ENCODE data around the gene PKNOX2.

The PKNOX2 gene

DNA sequence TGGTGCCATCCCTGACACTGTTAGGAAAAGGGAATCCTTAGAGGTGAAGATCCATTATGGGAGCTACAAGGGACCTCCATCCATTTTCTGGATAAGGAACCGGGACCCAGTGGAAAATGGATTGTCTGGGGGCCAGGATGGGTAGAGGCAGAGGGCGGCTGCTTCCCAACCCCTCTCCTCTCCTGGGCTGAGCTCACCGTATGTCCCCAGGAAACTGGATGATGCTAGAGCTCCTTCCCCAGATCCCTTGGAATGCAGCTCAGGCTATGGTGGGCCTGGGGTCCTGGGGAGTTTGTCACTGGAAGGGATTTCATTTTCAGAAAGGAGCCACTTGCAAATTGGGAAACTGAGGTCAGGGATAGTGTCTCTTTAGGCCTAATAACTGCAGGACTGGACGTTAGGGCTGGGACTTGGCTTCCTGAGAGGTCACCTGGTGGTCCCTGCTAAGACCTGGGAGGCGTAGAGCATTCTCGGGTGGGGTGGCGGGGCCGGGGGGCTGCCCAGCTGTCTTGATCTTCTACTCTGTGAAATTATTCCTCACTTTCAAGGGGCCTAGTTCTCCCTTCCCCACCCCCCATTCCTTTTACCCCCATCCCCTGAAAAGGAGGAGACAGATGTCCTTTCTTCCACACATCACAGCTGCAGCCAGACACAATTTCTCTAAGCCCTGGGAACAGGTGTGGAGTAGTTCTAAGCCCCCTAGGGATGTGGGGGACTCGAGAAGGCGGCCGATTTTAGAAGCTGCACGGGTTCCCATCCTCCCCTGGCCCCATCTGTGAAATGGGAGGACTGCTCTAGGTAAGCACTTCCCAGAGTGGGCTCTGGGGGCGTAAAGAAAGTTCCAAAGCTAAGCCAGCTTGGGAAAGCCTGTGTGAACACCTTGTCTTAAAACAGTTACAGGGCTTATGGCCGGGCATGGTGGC, 99.8 kb downstream of the PKNOX2 start:
- DNase-seq: no peak

DNA sequence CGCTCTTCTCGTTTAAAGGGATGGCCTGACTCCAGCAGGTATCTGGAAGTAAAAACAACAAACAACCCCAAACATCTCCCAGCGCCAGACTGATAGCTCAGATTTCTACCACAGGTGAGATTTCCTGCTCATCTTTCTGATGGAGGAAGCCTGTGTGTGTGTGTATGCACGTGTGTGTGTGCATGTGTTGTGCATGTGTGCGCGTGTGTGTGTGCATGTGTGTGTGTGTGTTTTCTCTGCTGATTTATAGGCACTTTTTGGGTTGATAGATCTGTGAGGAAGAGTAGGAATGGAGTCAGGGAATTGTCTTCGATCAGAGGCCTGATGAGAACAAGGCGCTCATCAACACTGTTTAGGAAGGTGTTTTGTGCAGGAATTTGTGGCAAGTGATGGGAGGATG, 103.0 kb downstream of the PKNOX2 start:
- DNase-seq: no peak

DNA sequence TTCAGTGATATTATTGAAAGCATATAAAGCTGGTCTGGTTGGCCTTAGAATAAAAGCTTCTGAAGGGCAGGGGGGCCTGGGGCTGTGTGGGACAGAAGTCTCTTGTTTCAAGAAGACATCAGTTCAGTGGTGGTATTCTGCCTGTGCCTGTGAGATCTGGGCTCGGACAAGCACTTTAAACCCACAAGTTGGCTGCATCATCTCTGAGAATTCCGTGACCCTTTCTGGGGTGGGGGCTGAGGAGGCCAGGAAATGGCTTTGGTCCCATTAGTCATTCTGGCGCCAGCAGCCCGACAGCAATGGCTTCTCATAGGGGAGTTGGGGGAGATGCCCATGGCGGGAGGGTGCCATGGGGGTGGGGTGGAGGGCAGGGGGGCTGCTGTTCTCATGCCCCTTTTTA, 104.1 kb downstream of the PKNOX2 start:
- no peak for DNase-seq

DNA sequence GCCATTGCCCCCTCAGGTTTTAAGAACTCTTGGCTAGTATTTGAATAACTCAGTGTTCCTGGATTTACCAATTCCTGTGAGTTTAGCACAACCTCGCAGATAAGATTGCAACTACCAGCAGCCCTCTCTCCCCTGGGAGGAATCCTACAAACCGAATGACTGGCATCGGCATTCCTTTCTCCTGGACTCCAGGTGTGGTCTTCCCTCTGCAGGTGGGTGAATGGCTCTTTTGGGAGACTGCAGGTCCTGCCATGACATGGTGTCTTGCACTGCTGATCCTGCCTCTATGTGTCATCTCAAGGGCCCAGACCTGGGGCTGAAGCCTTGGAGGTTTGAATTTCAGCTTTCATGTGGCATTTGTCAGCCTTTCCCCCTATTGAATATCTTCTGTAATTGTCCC, 105.6 kb downstream of the PKNOX2 start:
- no peak for DNase-seq

DNA sequence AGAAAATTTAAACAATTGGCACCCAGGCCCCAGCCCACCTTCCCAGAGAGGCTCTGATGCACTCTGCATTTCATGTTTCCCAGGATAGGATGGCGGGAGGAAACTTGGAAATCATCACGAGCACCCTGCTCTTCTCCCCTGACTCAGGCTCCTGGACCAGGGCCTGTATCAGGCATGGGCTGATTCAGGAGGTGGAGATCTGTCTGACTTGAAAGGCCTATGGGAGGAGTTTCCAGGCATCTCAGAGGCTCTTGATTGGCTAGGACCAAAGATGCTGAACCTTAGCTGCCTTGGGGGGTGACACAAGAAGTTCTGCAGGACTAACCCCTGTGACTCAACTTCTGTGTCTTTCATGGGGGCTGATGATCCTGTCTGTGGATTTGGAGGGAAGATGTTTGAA, 106.2 kb downstream of the PKNOX2 start:
- peak; percentile 55 for DNase-seq

DNA sequence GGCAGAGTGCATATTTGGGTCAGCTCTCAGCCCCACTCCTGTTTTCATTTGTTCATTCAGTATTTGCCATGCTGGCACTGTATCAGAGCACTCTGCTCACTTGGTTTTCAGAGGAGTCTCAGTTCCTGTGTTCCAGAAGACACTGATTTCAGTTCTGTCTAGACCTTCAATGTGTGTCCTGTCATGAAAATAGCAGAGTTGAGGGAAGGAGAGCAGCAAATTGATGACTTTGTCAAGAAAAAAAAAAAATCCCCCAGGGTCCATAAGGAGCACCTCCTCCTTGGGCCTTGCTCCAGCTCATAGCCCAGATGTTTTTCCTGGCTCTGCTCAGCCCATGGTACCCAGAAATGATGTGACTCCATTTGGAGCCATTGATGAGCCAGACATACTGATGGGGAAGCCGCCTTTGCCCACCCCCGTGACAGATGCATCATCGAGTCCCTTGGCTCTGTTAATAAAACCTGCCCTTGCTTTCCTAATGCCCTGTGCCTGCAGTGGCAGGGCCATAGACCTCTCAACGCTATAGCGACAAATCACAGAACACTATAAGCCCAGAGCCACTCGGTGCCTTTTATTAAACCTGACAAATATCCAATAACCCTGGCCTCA, 107.0 kb downstream of the PKNOX2 start:
- DNase-seq: peak; percentile 37

DNA sequence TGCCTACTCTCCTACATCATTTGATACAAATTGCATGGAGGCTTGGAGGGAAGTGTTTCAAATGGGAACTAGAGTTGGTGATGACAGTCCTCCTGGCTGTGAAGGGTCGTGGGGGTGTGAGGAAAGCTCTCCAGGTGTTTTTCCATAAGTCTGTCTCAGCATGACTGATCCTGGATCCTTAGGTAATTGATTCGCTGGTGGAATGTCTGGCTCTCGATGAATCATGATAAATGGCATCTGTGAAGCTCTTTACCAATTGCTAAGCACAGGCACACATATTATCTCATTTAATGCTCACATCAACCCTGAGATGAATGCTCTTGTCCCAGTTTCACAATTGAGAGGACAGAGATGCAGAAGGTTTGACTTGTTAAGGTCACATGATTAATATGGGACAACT, 107.5 kb downstream of the PKNOX2 start:
- DNase-seq: peak; percentile 57

DNA sequence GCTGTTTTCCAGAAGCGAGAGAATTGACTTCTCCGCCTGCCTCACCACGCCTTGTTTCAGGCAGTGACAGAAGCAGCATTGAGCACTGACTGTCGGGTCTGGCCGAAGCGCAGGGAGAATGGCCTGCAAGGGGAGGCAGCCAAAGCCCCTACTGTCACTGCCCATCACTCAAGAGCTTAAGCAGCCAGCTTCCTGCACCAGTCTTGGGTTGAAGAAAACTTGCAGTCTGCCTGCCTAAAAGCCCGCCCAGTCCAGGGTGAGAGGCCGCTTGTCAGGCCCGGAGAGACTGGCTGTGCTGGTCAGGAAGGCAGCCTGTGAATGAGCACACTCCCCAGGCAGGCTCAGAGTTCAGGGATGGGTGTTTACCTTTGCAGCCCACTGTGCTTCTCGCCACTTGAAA, 108.3 kb downstream of the PKNOX2 start:
- no peak for DNase-seq

DNA sequence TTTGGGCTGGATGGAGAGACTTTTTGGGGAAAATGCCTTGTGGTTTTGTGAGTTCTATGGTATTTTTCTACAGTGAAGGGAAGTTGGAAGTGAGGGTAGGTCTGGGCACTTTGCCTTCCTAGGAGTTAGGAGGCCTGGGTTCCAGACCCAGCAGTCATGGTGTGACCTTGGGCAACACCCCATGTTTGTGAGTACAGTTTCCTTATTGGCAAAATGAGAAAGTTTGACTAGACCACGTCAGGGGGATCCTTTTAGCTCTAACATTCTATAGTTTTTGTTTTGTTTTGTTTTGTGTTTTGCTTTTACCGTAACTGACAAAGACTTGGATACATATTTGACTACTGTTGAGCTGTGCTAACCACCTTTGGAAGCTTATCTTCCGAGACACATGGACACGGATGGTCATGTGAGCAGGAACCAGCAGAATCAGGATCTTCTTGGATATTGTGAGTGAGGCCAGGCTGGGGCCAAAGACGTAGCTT, 109.0 kb downstream of the PKNOX2 start:
- no peak for DNase-seq

DNA sequence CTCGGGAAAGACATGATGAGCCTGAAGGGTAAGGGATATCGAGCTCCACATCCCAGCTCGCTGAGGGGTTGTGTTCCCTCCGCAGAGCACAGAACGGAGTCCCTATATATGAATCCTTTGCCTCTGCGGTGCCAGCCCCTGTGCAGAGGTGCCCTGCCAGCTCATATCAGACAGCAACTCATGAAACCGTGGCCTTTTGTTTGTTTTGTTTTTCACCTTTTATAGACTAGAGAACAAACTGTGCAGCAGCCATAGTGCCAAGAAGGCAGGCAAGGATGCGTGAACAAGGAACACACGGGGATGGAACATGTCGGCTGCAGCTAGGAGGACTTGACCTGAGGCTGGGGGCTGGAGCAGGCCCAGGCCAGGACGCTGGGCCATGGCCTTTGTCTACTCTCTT, 109.8 kb downstream of the PKNOX2 start:
- DNase-seq: no peak

DNA sequence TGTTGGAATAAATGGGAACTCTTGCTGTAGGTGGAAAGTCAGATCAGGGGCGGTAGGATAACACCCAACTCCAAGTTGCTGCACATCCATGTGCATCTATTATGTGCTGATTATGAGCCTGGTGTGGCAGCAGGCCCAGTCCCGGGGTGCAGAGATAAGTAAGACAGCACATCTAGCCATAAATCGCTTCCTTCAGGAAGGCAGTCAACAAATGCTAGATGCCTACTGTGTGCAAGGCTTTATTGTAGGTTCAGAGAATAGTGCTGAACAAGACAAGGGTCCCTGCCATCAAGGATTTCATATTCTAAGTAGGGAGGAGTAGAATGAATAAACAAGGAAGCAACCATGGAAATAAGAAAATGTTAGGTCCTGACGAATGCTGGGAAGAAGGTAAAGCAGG, 110.2 kb downstream of the PKNOX2 start:
- no peak for DNase-seq

DNA sequence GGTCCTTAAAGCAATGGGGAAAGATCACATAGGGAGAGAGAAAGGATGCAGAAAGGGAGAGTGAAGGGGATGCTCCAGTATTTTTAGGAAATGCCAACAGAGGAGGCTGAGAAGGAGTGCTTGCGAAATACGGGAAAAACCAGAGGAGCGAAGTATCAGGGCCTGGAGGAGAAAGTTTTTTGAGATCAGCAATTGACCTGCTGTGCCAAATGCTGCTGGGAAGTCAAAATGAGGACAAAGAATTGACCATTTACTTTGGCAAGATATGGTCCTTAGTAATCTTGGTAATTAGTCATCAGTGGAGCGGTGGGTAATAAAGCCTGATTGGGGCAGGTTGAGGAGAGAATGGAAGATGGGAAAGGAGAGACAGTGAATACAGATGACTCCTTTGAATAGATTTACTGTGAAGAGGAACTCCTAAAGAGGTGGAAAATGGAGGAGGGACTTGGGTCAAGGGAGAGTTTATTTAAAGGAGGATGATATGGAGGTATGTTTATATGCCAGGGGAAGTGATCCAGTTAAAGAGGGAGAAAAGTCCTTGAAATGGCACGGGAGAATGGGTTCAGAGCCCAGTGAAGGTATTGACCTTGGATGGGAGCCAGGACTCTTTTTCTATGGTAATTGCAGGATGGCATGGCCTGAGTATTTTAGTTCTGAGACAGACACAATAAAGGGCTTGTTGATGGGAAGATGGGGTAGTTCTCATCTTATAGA, 111.5 kb downstream of the PKNOX2 start:
- no peak for DNase-seq

DNA sequence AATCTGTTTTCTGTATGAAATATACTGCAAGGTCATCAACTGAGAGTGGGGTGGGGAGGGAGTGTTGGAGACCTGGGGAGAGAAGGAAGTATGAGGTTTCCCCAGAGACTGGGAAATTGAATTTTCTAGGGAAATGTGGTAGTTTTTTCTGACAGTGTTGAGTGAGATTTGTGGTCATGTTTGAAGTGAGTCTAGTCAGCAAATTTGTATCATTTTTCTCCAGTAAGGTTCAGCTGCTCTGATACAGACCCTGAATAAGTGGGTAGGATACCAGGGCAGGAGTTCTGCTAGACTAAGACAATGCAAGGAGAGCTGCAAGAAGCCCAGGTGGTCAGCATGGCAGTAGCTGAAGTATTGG, 112.0 kb downstream of the PKNOX2 start:
- no peak for DNase-seq

DNA sequence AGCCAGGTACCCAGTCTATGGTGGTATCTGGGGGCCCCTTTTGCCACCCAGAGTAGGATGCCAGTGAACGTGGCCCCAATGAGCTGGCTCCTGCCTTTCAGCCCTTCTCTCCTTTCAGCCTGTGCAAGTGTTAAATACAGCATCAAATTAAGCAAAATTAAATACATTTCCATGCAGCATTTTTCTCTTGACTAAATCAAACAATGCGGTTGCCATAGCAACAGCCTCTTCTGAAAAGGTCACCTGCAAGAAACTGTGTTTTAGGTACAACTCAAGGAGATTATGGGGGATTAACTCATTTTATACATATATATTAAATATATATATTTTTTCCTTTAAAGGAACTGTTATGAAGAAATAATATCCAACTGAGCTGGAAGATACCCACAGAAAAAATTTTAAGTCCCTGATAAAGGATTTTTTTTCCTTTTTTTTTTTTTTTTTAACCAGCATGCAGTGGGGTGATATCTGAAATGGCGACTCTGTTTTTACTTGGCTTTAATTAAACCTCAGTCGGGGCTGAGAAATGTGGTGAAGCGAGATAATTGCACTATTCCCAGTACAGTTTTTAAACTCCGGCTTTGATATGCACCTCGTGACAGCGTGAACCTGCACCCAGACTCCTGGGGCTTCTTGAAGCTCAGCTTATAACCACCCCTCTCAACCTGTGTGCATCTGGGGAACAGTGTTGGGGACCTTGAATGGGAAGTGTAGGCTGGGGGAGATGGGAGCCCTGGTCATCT, 115.3 kb downstream of the PKNOX2 start:
- no peak for DNase-seq

DNA sequence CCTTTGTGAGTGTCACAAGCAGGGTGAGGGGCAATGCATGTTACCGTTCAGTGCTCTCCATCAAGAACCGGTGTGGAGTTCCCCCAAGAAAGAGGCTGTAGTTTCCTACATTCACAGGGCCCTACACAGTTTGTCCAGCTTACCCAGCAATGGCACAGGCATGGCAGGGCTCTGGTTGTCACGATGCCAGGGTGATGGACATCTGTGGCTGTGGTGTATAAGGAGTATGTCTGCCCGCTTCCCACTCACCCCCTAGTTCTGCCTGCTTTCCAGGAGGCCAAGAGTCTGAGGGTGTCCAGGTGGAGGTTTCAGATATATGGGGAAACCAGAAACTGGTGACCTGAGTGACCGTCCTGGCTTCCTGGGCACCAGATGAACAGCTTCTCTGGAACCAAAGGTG, 116.1 kb downstream of the PKNOX2 start:
- no peak for DNase-seq

DNA sequence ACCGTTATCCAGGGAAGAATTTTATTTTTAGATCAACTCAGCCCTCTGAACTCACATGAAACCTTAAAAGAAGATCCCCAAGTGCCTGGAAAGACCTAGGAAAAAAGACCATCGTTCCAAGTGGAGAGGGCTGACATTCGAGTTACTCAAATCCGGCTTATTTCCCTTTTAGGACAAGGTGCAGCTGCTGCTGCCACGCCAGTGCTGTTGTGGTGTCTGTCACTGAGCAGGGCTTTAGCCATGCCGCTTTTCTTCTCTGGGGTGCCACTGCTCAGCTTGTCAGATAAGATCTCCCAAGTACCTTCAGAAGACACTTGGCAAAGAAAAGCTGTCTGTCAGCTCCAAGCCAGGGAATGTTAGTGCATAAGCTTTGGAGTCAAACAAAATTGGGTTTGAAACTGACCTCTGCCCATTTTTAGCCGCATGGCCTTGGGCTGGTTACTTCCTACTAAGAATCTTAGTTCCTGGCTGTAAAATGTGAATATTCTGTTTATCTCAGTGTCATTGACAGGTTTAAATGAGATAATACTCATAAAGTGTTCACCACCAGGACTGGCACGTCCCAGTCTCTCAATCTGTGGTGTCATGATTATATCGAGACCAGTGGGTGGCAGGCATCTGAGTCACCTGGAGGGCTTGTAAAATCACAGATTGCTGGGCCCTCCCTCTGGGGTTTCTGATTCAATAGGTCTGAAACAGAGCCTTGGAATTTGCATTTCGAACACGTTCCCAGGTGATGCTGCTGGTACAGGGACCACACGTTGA, 117.5 kb downstream of the PKNOX2 start:
- no peak for DNase-seq

DNA sequence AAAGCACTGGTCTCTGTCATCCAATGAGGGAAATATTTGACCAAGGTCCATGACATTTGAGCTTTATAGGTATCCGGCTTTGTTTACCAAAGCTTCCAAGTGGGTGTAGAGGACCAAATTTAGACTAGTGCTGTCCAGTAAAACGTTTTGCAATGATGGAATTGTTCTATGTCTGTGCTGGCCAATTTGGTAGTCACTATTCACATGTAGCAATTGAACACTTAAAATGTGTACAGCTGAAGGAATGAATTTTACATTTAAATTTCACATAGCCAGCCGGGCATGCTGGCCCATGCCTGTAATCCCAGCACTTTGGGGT, 118.0 kb downstream of the PKNOX2 start:
- DNase-seq: no peak

DNA sequence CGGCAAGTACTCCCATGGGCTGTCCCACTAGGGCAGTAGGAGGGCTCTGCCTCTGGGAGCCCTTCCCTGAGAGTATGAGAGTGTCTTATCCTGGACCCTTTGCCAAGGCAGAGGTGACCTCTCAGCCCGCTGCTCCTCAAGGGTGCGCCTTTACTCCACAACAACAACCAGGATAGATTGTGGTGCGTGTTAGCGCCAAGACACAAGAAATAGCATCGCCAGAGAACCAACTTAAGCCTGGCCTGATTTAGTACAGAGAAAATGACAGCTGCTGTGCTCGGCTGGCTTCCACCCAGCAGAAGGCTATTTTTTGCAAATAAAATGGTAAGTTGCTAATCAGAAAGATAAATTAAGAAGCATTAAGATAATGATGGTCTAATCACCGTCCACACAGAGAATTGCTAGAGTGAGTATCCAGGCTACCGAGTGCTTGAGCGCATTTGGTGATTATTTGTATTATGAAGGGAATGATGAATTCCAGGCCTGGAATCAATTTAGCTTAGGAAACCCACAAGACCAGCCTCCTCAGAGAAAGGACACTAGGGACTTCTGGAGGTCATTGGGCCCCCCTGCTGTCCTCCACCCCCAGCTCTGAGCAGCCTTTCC, 119.8 kb downstream of the PKNOX2 start:
- DNase-seq: no peak

DNA sequence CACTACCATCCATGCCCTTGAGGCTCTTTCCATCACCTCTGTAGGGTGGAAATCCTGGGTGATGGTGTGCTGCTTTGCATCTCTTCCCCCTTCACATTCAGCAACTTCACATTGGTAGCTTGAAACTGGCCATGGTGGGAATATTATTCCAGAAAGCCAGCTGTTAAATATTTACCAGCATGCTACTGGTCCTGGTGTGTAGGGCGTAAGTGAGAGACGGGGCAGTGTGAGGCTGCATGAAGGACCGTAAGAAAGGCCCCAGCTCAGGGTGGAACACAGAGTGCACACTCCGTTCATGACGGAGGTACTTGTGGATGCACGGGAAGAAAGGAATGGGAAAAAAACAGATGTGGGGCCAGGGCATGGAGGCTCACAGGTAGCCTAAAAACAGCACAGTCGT, 121.3 kb downstream of the PKNOX2 start:
- DNase-seq: no peak

DNA sequence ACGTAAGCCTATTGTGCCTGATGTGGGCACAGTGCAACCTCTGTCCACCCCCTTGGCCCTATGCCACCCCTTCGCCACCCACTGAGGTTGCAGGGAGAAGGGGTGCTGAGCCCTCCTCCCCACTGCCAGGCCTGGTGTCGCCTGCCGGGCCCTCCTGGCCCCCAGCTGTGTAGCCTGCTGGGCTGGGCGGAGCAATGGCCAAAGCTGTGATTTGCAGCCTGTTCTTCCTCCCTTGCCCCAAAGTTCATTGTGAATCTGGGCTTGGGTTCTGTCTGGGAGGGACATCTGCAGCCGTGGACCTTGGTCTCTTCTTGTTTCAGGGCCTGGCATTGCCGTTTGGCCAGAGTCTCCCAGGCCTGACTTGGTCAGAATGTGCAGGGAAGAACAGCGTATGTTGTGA, 121.9 kb downstream of the PKNOX2 start:
- no peak for DNase-seq

DNA sequence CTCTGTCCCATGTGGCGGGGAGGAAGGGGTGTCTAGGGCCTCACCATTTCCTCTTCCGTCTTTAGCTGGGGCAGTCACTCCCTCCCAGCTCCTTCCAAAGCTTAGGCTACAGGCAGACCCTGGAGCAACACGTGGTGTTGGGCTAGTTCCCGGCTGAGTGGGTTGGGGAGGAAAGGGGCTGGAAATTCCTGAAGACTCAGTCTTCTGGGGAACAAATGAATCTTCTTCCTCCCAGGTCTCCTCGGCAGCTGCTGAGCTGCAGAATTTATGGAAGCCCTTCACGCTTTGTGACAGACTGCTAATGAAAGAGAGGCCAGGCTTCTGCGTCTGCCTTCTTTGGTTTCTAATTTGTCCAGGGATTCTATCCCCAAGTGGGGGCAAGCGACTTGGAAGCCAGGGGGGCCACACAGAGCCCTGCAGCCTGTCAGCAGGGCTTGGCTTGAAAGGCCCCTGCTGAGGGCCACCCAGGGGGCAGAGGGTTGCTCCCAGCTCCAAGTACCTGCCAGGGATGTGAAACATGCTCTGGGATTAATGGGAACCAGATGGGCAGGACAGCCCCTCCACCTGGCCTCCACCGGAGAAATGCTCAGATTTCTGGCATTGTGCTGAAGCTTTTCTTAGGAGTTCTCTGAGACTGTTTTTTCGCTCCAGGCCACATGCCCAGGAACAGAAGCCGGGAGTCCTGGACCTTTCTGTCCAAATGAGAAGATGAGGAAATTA, 123.1 kb downstream of the PKNOX2 start:
- DNase-seq: peak; percentile 35
